MCF 10A (cell line): ENCODE results near the gene SH3PXD2B. TPM values are rescaled to one million over a fixed set of nuclear protein-coding genes. Genes with fewer than 3 reads are reported as not detected.

Experiments
- BruUV-seq: library from RNA; stranded (reverse); fragments of 400-500 nt; replicated peaks from 2 replicates; lab custom pipeline; 2021; lab: Mats Ljungman, UMichigan
- CTCF ChIA-PET: fragments of 300-600 bp; sonication (Branson Sonifier 250); formaldehyde crosslinking; extraction: SDS; loops from one replicate; lab custom pipeline; 2021; ENCODE audit warnings: antibody characterized with exemption, inconsistent platforms; lab: Yijun Ruan, JAX
- POLR2A ChIA-PET: fragments of 300-600, 350-650 bp; sonication (Branson Sonifier 250); formaldehyde crosslinking; extraction: SDS; loops from one replicate; lab custom pipeline; 2020; ENCODE audit warnings: antibody characterized with exemption, inconsistent platforms; lab: Yijun Ruan, JAX
- DNase-seq: peaks from one replicate; pipeline ENCODE4 v3.0.0-alpha.2; 2018; ENCODE audit not compliant: unreplicated experiment
- H3K27ac Mint-ChIP-seq: one replicate; pipeline ENCODE4 v1.8.0; 2022; ENCODE audit warnings: mild to moderate bottlenecking, low read depth, mixed read lengths; ENCODE audit not compliant: unreplicated experiment
- H3K27me3 Mint-ChIP-seq: one replicate; pipeline ENCODE4 v1.8.0; 2022; ENCODE audit warnings: mixed read lengths; ENCODE audit not compliant: insufficient read depth, unreplicated experiment
- H3K36me3 Mint-ChIP-seq: one replicate; pipeline ENCODE4 v1.8.0; 2022; ENCODE audit warnings: mild to moderate bottlenecking, moderate library complexity, mixed read lengths; ENCODE audit not compliant: insufficient read depth, unreplicated experiment
- H3K4me1 Mint-ChIP-seq: one replicate; pipeline ENCODE4 v1.8.0; 2022; ENCODE audit warnings: mixed read lengths; ENCODE audit not compliant: insufficient read depth, unreplicated experiment
- H3K4me3 Mint-ChIP-seq: one replicate; pipeline ENCODE4 v1.8.0; 2022; ENCODE audit warnings: mild to moderate bottlenecking, moderate library complexity, mixed read lengths; ENCODE audit not compliant: unreplicated experiment
- H3K9me3 Mint-ChIP-seq: one replicate; pipeline ENCODE4 v1.8.0; 2022; ENCODE audit warnings: mixed read lengths; ENCODE audit not compliant: unreplicated experiment
- intact Hi-C: fragments of 100-400 bp; cut with micrococcal nuclease; formaldehyde crosslinking; loops from 2 replicates; pipeline ENCODE4 v1.14.1; 2022
- total RNA-seq: library from RNA; stranded (reverse); gene quantifications from 2 replicates; pipeline ENCODE4 v1.2.3, GENCODE V29; 2022
- TF ChIP-seq, protein P1 (sequence below): fragments of 200-600 bp; IDR thresholded peaks from one replicate; pipeline ENCODE4 v1.8.0; 2022; ENCODE audit warnings: antibody characterized with exemption, mild to moderate bottlenecking; ENCODE audit not compliant: unreplicated experiment

SH3PXD2B gene
- total RNA-seq, 1 experiment from 2014 or later: 34.1 TPM

GRCh38 chr5:172436078-172436878 is 18.0 kb downstream of the SH3PXD2B start:
- Mint-ChIP-seq H3K9me3 (no peaks in the 10 kb centered on the region), H3K4me1 (peaks cover 17% of the 10 kb centered on the region), H3K36me3 (peaks cover 10% of the 10 kb centered on the region), H3K27me3 (no peaks in the 10 kb centered on the region), H3K4me3 (no peak overlapping the region), H3K27ac (no peak overlapping the region)
- POLR2A ChIA-PET: interaction anchor here (0.6 to 3.8 kb wide), 10 partner anchors 9 to 468 kb away, joined by 3 to 59 read pairs (median 7); no protein-coding TSS in a partner anchor
- no TSS peak for BruUV-seq
- TF ChIP-seq, protein P1, sequence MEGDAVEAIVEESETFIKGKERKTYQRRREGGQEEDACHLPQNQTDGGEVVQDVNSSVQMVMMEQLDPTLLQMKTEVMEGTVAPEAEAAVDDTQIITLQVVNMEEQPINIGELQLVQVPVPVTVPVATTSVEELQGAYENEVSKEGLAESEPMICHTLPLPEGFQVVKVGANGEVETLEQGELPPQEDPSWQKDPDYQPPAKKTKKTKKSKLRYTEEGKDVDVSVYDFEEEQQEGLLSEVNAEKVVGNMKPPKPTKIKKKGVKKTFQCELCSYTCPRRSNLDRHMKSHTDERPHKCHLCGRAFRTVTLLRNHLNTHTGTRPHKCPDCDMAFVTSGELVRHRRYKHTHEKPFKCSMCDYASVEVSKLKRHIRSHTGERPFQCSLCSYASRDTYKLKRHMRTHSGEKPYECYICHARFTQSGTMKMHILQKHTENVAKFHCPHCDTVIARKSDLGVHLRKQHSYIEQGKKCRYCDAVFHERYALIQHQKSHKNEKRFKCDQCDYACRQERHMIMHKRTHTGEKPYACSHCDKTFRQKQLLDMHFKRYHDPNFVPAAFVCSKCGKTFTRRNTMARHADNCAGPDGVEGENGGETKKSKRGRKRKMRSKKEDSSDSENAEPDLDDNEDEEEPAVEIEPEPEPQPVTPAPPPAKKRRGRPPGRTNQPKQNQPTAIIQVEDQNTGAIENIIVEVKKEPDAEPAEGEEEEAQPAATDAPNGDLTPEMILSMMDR: no peak
- intact Hi-C loops: no loop called here
- CTCF ChIA-PET: interaction anchor here (0.9 to 16.1 kb wide), 4 partner anchors 15 to 23 kb away, joined by 3 to 147 read pairs (median 4); no protein-coding TSS in a partner anchor
- no peak for DNase-seq

DNA sequence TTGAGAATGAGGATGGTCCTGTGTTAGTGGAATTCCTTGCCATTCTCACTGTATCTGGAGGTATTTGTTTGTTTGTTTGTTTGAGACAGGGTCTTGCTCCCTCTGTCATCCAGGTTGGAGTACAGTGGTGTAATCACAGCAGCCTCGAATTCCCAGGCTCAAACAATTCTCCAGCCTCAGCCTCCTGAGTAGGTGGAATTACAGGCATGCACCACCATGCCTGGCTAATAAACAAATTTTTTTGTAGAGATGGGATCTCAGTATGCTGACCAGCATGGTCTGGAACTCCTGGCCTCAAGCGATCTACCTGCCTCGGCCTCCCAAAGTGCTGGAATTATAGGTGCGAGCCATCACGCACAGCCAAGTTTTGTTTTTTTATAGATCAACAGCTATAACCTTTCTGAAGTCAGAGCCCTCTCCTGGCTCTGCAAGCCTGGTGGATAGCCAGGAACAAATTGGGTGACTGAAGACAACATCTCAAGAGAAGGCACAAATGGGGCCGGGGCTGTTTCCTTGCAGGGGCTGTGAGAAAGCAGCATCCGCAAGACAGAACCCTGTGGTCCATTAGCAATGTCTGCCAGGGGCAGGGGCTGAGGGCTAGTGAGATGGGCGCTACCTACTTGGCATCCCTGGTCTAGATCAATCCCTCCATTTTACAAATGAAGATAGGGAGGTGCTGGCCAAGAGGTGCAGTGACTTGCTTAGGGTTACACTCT is 18.8 kb downstream of the SH3PXD2B start:
- H3K9me3 Mint-ChIP-seq: no peaks in the 10 kb centered on the region
- peaks cover 17% of the 10 kb centered on the region for H3K4me1 Mint-ChIP-seq
- POLR2A ChIA-PET: interaction anchor here (0.6 to 2.4 kb wide), 5 partner anchors 9 to 469 kb away, joined by 3 to 10 read pairs (median 5); no protein-coding TSS in a partner anchor
- intact Hi-C loops: no loop called here
- TF ChIP-seq, protein P1: no peak
- no TSS peak for BruUV-seq
- CTCF ChIA-PET: interaction anchor here (0.6 to 16.1 kb wide), 3 partner anchors 15 to 282 kb away, joined by 3 to 147 read pairs (median 4); no protein-coding TSS in a partner anchor
- H3K36me3 Mint-ChIP-seq: peaks cover 15% of the 10 kb centered on the region
- no peak overlapping the region for H3K4me3 Mint-ChIP-seq
- no peaks in the 10 kb centered on the region for H3K27me3 Mint-ChIP-seq
- H3K27ac Mint-ChIP-seq: no peak overlapping the region
- DNase-seq: no peak

DNA sequence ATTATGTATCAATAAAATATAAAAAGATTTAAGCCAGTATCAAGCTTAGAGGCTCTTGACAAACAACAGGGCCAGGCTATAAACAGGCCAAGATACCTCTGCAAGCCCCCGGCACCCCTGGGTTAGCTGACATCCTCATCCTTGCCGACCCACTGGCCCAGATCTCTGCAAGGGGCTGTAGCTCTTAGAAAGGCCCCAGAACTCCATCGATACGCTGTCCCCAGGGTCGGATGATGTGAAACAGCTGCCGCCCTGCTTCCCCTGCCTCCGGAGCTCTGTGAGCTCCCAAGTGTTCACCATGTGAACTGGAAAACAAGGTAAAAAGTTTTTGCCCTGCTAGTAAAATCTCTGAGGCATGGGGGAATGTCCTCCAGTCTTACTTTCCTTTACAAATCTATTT is 20.1 kb downstream of the SH3PXD2B start:
- Mint-ChIP-seq H3K9me3 (no peaks in the 10 kb centered on the region), H3K27ac (no peak overlapping the region), H3K4me3 (no peak overlapping the region), H3K36me3 (peaks cover 10% of the 10 kb centered on the region), H3K27me3 (no peaks in the 10 kb centered on the region), H3K4me1 (peaks cover 29% of the 10 kb centered on the region)
- CTCF ChIA-PET: interaction anchor here (0.6 to 16.1 kb wide), 5 partner anchors 12 to 1319 kb away, joined by 3 to 147 read pairs (median 4); no protein-coding TSS in a partner anchor
- POLR2A ChIA-PET: interaction anchor here (0.5 to 2.4 kb wide), 3 partner anchors 11 to 233 kb away, joined by 3 to 10 read pairs (median 4); no protein-coding TSS in a partner anchor
- BruUV-seq: no TSS peak
- intact Hi-C loops: no loop called here
- TF ChIP-seq, protein P1: no peak
- no peak for DNase-seq
